SK-N-SH (cell line): Measurements from ENCODE around the gene TMIGD2.

Experiments used
- CTCF ChIP-seq: fragments of 200-600 bp; sonication (generic); IDR thresholded peaks from 2 replicates; pipeline ENCODE4 v1.6.1; 2017; ENCODE audit warnings: antibody characterized with exemption, mild to moderate bottlenecking, moderate library complexity
- EZH2phosphoT487 ChIP-seq: fragments of 200-600 bp; sonication (generic); IDR thresholded peaks from 2 replicates; pipeline ENCODE4 v1.6.1; 2017; ENCODE audit warnings: low read depth, mixed run types, mild to moderate bottlenecking, antibody characterized with exemption, moderate library complexity, borderline replicate concordance
- SMC3 ChIP-seq: IDR thresholded peaks from 2 replicates; pipeline ENCODE4 v1.6.1; 2012; ENCODE audit warnings: low read depth, low read length, improper control_type of control experiment
- YY1 ChIP-seq: IDR thresholded peaks from 2 replicates; pipeline ENCODE4 v1.4.0; 2012; ENCODE audit warnings: low read depth, mild to moderate bottlenecking
- TF ChIP-seq, protein P1 (sequence below): IDR thresholded peaks from 2 replicates; pipeline ENCODE4; 2012

- TF ChIP-seq EZH2phosphoT487 (no peak), YY1 (no peak), CTCF (no peak), SMC3 (no peak)
- TF ChIP-seq, protein P1, sequence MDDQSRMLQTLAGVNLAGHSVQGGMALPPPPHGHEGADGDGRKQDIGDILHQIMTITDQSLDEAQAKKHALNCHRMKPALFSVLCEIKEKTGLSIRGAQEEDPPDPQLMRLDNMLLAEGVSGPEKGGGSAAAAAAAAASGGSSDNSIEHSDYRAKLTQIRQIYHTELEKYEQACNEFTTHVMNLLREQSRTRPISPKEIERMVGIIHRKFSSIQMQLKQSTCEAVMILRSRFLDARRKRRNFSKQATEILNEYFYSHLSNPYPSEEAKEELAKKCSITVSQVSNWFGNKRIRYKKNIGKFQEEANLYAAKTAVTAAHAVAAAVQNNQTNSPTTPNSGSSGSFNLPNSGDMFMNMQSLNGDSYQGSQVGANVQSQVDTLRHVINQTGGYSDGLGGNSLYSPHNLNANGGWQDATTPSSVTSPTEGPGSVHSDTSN = no peak
Observed at GRCh38 chr19:4288091-4288777, 14.0 kb downstream of the TMIGD2 start.
